Mucosa of descending colon (tissue), 3 donors: Measurements from ENCODE around the gene TMEM53. TPM values are rescaled to one million over a fixed set of nuclear protein-coding genes. Genes with fewer than 3 reads are reported as not detected.

Experiments
- ATAC-seq: fragments of 200-7000 bp; cut with Tn5 transposase; one replicate; pipeline ENCODE4 v1.9.1; 2020; ENCODE audit warnings: mild to moderate bottlenecking, moderate library complexity
- DNase-seq, 3 donors: peaks; one replicate each; pipeline ENCODE4 v3.0.0-alpha.2; 2020
- H3K36me3 ChIP-seq: fragments of 200-600 bp; one replicate; pipeline ENCODE4 v1.8.0; 2021; ENCODE audit warnings: low read depth, mild to moderate bottlenecking
- H3K4me1 ChIP-seq: fragments of 200-600 bp; one replicate; pipeline ENCODE4 v1.8.0; 2021; ENCODE audit warnings: low read depth, mild to moderate bottlenecking
- H3K4me3 ChIP-seq: fragments of 200-600 bp; one replicate; pipeline ENCODE4 v1.8.0; 2021; ENCODE audit warnings: mild to moderate bottlenecking
- H3K9me3 ChIP-seq: fragments of 200-600 bp; one replicate; pipeline ENCODE4 v1.8.0; 2021; ENCODE audit warnings: mild to moderate bottlenecking
- CTCF ChIP-seq: fragments of 200-600 bp; IDR thresholded peaks from one replicate; pipeline ENCODE4 v1.8.0; 2022; ENCODE audit warnings: antibody characterized with exemption, mild to moderate bottlenecking
- intact Hi-C, 2 donors: fragments of 100-400 bp; cut with DNase I in 1 of 2; cut with micrococcal nuclease in 1 of 2; formaldehyde crosslinking; loops; one replicate each; pipeline versions ENCODE4 v1.11.0 to v1.11.1; 2022; cut with DNase I, micrococcal nuclease
- total RNA-seq, 3 donors: library from RNA; stranded (reverse); fragmentation: NEBNext Ultra II Directional in 2 of 3; extraction: Animal tissue kit (Norgen Biotek cat#: 25700) in 2 of 3; gene quantifications; one replicate each; pipeline versions ENCODE4 v1.2.1 to v1.2.4, GENCODE V29; 2021 to 2023
- donor health status: DM: no; HTN: no; CAD: no; lungs with moderate emphysema.
- donor health status: DM: no; HTN: no; CAD: no.
- donor health status: DM: no; HTN: yes; CAD: no.

The TMEM53 gene
- total RNA-seq, 3 donors from 2014 or later = 19.3 to 46.0 (median 36.6) TPM

GRCh38 chr1:44606701-44607281 is 67.5 kb downstream of the TMEM53 start:
- H3K36me3 ChIP-seq = no peaks in the 10 kb centered on the region
- peaks cover 4% of the 10 kb centered on the region for H3K4me1 ChIP-seq
- H3K9me3 ChIP-seq = no peaks in the 10 kb centered on the region
- no peak overlapping the region for H3K4me3 ChIP-seq
- DNase-seq = no peak
- no peak for TF ChIP-seq CTCF
- no peak for ATAC-seq
- intact Hi-C loops = no loop called here

GRCh38 chr1:44605914-44606615 is 68.2 kb downstream of the TMEM53 start:
- ATAC-seq (no peak), DNase-seq (no peak)
- H3K4me1 ChIP-seq = peaks cover 4% of the 10 kb centered on the region
- no peak for TF ChIP-seq CTCF
- H3K36me3 ChIP-seq = no peaks in the 10 kb centered on the region
- no peaks in the 10 kb centered on the region for H3K9me3 ChIP-seq
- H3K4me3 ChIP-seq = no peak overlapping the region
- intact Hi-C loops = no loop called here

- Histone ChIP-seq H3K36me3 (no peaks in the 10 kb centered on the region), H3K9me3 (no peaks in the 10 kb centered on the region), H3K4me3 (no peak overlapping the region), H3K4me1 (peaks cover 4% of the 10 kb centered on the region)
- TF ChIP-seq CTCF = no peak
- peak; percentile 68 for ATAC-seq
- peak in 2 of 3 donors; percentile 35 to 43 for DNase-seq
- intact Hi-C loops = no loop called here
These were observed 69.9 kb downstream of the TMEM53 start for GRCh38 chr1:44604157-44604955.

GRCh38 chr1:44603718-44604117 is 70.6 kb downstream of the TMEM53 start:
- ATAC-seq = peak; percentile 72
- no peak for TF ChIP-seq CTCF
- intact Hi-C loops = no loop called here
- Histone ChIP-seq H3K4me1 (peaks cover 4% of the 10 kb centered on the region), H3K9me3 (no peaks in the 10 kb centered on the region), H3K36me3 (no peaks in the 10 kb centered on the region), H3K4me3 (no peak overlapping the region)
- DNase-seq = peak in 2 of 3 donors; percentile 31 to 49

Other genes with a start within 250 kb of the TMEM53 start
- 1 to 10 TPM; 1.7 to 4.1 (median 2.3) TPM for gene ARMH1, start 233 bp upstream of the TMEM53 start, total RNA-seq
- gene RNU5D-1, start 56.7 kb upstream of the TMEM53 start, total RNA-seq = 10 to 100 TPM in 1 of 3 donors, not detected in 2; 15.9 TPM
- gene KIF2C, start 65.4 kb upstream of the TMEM53 start, total RNA-seq = 10 to 100 TPM in 1 of 3 donors, 1 to 10 TPM in 2; 2.7 to 15.0 (median 4.1) TPM
- gene RPS8, start 101.1 kb upstream of the TMEM53 start, total RNA-seq = 1,000 to 10,000 TPM; 1,308 to 1,364 (median 1,337) TPM
- gene BEST4, start 113.7 kb upstream of the TMEM53 start, total RNA-seq = 100 to 1,000 TPM in 1 of 3 donors, 10 to 100 TPM in 2; 35.1 to 179 (median 94.0) TPM
- 10 to 100 TPM in 2 of 3 donors, 1 to 10 TPM in 1; 6.4 to 14.5 (median 12.0) TPM for gene PLK3, start 125.9 kb upstream of the TMEM53 start, total RNA-seq
- gene DYNLT4, start 132.9 kb upstream of the TMEM53 start, total RNA-seq = 1 to 10 TPM in 1 of 3 donors, under 1 TPM in 1, not detected in 1; 0.67 to 1.6 TPM
- 1 to 10 TPM; 2.8 to 4.4 (median 3.2) TPM for gene BTBD19, start 134.0 kb upstream of the TMEM53 start, total RNA-seq
- gene PTCH2, start 168.8 kb upstream of the TMEM53 start, total RNA-seq = 1 to 10 TPM in 1 of 3 donors, under 1 TPM in 2; 0.39 to 2.7 (median 0.64) TPM